SW480 (cell line): Measurements from ENCODE around the gene SVIL.
"Not testable (repeated sequence)": the region's sequence is repeated elsewhere in the genome, so short reads cannot be mapped to it uniquely, and the experiment has no call there.

Source experiments
- DNase-seq: peaks from one replicate; pipeline ENCODE4 v3.0.0-alpha.2; 2016; ENCODE audit warnings: low spot score

Gene SVIL

DNA sequence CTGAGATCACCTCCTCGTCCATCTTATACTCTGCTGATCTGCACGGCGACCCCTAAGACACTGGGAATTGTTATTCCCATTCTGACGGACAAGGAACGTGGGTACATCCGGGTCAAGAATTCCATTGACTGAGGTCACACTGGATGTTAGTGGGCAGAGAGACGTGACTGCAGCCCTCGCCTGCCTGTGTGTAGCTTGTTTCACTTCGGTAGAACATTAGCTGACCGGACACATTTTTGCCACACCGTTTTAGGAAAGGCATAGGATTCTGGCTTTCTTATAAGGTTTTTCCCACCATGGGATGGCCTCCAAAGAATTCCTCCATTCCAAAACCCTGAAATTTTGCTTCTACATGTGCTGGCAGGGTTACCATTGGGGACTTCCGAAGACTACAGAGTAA lies 118.9 kb downstream of the SVIL start:
- DNase-seq, result not testable (repeated sequence)

DNA sequence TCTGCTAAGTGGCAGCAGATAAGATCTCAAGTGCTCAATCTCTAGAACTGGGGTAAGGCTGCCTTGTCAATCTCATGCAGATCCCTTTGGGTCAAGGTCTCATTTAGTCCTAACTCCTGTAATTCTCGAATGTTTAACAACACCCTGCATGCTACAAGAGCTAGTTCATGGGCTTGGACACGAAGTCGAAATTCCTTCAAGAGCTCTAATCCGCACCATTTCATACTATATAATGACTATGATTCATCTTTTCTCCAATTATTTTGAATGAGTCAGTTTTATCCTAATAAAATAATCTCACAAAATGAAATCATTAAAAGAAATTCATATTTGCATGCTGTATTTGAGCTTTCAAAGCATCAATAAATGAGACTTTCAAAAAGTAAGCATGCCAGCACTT lies 119.7 kb downstream of the SVIL start:
- DNase-seq, result not testable (repeated sequence)

DNA sequence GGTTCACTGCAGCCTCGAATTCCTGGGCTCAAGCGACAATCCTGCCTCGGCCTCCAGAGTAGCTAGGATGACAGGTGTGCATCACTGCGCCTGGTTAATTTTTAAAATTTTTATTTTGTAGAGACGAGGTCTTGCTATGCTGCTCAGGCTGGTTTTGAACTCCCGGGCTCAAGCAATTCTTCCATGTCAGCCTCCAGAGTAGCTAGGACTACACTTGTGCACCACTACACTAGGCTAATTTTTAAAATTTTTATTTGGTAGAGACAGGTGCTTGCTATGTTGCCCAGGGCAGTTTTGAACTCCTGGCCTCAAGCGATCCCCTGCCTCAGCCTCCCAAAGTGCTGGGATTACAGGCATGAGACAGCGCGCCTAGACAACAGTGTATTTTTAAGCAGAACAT lies 120.5 kb downstream of the SVIL start:
- no peak for DNase-seq

DNA sequence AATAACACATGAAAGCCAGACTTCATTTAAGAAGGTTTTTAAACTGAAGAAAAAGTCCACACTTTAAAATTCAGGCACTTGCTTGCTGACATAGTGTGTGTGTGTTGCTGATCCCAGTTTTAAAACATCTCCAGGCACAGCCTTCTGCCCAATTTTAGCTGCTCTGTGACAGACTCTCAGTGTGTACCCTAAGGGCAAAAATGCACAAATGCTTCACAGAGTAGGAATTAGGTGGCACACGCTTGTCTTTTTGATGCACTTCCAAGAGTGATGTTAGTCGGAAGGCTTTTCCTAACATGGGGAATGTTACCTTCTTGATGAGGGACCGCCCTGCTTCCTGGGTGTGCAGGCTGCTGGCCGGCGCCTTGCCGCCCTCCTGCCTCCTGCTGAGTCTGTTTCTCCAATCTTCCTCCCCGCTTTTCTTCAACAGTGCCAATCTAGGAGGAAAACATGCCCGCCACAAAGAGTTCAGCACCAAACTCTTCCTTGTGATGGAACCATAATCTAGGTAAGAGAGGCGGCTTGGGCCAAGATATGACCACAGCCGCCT lies 122.3 kb downstream of the SVIL start:
- no peak for DNase-seq

DNA sequence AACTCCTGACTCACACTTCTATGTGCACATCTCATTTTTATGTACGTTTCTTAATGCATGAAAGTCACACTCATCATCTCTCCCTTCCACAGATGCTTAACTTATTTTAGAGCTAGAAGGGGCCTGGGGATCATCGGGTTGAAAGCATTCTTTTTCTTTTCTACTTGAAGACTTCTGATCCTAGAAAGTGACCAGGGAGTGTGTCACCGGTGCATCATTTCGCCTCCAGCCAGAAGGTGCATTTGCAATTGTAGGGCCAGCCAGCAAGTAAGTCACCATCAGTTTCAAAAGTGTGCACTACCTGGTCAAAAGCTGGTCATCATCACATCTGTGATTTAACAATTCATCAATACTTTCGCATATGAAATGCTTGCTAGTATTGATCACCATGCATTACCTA lies 123.0 kb downstream of the SVIL start:
- not testable (repeated sequence) for DNase-seq

DNA sequence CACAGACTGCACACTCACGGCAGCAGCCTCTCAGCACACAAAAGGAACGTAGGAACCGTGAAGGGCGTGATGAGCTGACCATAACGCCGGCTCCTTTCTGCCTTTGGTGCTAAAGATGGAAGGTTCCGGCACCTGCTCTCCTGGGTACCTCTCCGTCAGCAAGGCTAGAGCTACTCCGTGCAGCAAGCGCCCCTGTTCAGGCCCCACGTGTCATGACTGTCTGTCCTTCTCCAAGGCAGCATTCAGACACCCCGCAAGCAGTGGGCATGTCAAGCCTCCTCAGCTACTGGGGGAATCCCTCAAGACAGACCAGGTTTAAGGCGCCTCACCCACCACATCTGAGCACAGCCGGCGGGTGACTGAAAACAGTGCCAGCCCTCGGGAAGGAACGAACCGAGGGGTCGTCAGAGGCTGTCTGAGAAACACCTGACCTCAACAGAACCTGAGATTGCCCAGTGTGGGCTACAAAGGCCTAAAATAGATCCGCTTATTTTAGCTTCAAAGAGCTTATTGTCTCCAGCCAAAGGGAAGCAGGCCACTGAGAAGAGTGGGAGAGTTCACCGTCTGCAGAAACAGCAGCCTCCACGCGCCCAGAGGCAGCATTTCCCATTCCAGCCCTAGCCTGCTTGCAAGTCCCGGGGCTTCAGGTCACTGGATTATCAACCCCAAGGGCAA lies 124.2 kb downstream of the SVIL start:
- not testable (repeated sequence) for DNase-seq

DNA sequence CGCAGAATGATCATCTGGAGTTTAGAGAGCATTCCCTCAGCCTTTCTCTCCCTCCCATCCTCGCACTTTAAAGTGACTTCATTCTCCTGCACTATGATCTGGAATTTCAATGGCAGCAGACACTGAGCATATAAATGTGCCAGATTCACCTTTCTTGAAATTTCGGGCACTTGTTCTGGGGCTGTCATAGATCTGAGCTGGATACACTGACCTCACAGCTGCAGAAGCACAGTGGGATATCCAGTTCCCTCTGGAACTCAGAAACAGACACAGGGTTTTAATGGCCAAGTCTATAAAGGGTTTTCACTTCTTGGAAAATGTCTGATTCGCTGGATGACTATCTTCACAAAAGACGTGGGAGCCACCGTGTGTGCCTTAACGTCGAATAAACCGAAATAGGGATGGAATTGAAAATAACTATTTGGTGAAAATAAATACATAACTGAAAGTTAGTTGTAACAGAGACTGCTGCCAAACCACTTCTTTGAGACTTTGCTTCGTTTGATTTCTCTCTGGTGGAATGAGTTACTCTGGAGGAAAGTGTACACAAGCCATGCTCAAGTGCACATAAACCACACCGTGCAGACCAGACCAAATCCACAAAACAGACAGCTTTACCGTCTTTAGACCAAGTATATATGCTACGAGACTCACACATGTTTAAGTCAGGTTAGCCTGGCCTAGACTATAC lies 126.1 kb downstream of the SVIL start:
- no peak for DNase-seq

DNA sequence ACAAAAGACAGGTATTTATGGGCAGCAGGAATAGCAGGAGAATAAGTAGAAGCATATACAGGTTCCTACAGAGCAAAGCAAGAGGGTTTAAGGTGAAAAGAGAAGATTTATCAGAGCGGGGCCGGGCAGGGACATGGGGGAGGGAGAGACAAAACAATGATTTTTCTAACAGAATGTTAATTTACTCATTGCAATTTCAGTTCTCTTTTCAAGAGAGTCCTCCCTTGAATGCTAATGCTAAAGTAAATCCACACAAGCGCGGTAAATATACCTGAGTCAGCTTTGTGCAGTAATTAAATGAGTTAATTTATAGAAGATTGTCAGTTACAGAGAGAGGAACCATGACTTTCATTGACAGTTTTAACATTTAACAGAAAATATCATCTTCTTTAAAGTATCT lies 127.0 kb downstream of the SVIL start:
- not testable (repeated sequence) for DNase-seq

DNA sequence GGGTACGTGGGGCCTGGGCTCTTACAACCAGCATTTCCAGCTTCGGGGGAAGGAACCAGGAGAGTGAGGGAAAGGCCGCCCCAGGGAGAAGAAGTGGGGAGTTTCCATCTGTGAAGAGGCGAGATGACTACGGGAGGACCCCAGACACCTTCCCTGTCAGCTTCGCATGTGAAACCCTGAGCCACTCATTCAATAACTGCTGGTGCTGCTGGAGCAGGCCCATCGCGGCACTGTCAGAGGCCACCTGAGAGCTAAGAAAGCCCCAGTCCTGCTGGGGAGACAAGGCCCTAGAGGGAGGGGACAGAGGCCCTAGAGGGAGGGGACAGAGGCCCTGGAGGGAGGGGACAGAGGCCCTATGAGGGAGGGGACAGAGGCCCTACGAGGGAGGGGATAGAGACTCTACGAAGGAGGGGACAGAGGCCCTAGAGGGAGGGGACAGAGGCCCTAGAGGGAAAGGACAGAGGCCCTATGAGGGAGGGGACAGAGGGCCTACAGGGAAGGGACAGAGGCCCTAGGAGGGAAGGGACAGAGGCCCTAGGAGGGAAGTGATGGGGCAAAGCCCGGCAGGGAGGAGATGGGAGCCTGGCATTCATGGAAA lies 128.3 kb downstream of the SVIL start:
- DNase-seq, result not testable (repeated sequence)

DNA sequence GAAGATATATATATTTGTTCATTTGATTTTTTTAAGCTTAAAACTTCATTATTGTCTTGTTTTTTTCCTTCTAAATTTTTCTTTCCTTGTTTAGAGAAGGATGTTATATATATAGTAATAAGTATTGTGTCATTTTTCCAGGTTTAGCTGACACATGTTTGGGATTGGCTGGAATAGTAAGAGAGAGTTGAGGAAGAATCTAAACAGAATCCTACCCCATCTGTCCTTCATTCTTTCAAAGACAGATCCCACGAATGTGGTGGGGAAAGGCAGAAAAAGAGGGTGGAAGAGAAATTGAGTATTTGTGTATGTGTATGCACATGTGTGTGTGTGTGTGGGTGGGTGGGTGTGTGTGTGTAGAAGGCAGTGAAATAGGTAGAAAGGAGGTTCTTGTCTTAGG lies 132.4 kb downstream of the SVIL start:
- no peak for DNase-seq

DNA sequence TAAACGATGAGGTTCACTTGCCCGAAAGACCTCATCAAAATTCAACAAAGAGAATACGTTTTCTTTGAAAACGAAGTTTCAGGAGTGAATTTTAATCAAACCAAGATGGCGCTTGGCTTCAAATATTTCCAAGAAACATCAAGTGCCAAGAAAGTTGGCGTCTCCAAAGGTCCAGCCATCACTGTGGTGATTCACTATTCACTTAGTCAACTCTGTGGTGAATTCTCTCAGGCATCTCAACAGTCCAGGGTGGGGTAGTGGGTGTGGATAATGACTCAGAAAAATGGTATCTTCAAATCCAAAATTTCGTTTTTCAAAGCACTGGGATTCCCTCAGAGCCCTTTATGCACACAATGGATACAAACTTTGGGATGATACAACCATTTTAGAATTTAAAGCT lies 133.1 kb downstream of the SVIL start:
- peak; percentile 59 for DNase-seq

DNA sequence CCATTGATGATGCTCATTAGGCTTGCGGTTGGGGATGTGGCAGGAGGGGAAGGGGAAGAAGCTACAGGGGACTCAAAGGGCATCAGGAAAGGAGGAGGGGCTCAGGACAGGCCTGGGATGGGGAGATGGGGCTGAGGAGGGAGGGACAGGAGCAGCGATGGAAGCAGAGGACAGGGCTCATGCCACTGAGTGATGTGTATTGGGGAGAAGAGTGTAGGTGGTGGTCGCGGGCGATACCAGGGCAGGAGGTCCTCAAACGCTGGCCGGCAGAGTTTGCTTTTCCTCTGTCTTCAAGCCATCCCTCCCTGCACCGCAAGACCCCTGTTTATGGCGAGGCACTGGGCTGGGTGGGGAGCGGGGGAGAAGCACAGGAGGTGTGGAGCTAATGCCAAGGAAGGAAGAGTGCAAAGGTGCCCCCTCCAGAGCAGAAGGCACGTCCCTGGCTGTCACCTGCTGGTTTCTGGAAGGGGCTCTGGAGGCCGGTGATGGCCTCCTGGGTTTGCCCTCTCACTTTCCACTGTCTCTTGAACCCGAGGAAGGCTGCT lies 134.7 kb downstream of the SVIL start:
- DNase-seq, result no peak

DNA sequence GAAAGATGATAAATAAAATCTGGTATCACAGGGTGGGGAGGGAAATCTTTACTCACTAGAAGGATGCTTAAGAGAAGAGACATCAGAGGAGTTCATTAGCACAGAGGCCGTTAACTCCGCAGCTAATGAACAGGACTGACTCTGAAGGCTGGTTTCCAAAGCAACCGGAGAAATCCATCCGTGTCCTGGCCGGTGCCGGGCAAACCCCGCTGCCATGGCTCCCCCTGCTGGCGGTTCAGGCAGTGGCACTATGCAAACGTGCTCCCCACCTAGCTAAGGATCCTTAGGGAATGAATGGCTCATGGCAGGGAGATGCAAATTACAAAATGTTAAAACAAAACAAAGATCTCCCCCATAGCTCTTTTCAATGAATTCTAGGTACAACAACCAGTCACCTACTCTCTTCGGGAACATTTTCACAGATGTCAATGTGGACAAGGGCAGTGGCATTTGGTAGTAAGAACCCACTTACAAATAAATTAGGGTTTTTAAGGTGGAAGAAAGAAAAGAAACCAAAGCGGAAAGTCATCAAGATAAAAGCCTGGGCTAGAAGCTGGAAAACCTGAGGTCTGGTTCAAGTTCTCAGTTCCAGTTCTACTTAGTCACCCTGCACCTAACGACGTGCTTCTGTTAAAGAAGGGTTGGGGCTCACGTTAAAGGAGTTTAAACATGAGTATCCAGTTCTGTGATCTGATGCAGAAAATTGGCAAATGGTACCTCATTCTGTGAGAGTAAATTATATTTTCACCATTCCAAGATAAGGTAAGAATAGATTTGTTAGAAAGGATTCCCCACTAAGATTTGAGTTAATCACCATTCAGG lies 138.2 kb downstream of the SVIL start:
- peak; percentile 44 for DNase-seq

DNA sequence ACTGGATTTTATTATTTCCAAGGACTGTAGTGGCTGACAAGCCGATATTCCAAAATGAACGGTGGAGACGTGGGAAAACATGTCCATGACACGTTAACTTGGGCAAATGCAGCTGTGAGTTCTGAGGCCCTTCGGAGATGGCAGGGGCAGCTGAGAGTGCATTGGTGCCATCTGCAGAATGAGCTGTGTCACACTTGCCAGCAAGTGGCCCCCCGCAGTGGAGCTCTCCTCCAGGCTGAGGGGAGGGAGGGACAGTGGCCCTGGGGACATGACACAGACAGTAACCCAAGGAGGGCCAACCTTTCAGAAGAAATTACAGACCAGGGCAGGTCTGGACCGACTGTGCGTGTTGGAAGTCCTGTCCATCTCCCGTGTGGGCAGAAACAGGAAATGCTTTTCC lies 139.4 kb downstream of the SVIL start:
- no peak for DNase-seq

DNA sequence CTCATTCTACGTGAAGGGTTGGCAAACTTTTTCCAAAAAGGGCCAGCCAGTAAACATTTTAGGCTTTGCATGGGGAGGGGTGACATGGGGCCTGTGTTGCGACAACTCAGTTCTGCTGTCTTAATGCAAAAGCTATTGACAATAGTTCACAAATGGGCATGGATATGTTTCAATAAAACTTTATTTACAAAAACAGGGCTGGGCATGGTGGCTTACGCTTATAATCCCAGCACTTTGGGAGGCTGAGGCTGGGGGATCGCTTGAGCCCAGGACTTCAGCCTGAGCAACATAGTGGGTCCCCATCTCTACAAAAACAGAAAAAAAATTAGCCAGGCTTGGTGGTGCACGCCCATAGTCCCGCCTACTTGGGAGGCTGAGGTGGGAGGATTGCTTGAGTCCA lies 141.1 kb downstream of the SVIL start:
- no peak for DNase-seq

DNA sequence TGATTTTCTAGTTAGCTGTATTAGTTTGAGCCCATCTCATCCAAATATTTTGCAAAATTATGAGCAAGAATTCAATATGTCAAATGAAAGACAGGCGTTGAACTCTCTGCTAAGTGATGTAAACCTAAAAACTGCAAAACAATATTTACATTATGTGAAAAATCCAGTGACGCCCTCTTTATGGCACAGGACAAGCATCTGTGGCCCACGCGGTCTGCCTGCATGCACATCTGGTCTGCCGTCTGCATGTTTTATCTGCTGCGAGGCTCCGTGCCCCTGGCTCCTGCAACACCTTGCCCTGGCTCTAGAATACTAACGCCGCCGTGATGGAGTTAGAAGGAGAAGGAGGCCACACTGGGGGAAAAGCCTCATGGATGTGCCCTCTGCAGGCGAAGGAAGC lies 142.0 kb downstream of the SVIL start:
- no peak for DNase-seq

DNA sequence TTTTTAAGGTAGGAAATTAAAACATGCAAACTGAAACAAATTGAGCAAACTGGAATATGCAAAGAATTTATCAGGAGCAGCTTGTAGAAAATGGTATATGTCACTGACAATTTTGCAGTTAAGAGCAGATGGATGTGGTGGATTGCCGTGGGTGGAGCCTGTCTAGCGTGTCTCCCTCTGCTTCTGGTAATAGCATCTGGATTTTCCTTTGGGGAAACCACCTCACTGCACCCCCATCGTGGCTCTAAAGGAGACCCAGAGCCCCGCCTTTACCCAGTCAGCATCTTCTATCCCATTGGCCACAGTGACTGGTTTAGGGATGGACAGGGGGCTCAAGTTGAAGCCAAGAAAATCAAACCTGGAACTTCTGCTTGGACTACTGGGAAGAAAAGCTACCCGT lies 142.9 kb downstream of the SVIL start:
- DNase-seq, result no peak

DNA sequence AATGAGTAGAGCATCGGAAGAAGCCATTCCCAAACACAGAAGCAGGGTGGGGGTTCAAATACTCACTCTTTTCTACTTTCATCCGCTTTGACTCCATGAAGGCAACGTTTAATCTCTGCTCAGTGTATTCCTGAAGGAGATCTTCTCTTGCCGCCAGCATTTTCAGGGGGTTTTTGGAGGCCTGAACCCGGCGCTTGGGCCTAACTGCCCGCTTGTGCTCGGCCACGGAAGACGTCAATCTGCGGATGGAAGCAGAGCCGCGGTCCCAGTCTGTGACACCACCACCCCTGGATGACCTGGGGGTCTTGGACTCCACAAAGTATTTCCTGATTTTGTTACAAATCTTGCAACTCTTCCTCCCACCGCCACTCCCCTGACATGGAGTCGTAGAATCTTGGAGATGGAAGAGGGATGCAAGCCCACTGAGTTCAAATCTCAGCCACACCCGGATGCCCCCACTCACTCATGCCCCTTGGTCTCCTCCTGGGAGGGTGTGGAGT lies 143.9 kb downstream of the SVIL start:
- DNase-seq, result not testable (repeated sequence)

DNA sequence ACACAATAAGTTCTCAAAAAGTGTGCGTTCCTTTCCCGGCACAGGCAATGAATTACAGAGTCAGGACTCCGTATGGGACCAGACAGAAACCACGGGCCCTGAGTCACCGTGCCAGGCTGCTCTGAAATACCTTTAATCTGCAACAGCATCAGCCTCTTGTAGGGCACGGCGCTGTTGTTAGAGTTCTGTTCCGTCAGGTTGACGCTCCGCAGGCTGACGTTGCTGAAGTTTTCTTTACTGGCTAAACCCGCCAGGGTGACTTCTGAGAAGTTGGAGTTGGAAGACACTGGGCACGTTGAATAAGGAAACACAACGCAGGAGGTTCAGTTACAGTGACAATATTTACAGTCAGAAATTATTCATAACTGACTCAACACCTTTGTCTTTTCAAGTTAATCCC lies 146.3 kb downstream of the SVIL start:
- DNase-seq, result not testable (repeated sequence)

DNA sequence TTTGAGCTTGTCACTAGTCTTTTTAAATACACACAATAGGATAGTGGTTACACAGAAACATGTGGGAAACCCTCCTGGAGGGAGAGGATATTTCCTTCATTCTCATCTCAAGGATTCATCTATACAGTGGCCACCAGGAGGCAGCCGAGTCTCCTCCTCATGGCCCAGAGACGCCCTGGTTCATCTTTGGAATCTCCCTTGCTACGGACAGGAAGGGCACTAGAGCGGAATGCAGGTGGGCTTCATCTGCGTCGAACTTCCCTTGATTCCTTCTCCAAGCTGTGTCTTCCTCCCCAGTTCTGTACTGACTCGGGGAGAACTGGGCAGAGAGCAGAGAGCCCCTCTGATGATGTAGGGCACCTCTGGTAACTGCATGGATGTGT lies 146.9 kb downstream of the SVIL start:
- DNase-seq, result not testable (repeated sequence)

DNA sequence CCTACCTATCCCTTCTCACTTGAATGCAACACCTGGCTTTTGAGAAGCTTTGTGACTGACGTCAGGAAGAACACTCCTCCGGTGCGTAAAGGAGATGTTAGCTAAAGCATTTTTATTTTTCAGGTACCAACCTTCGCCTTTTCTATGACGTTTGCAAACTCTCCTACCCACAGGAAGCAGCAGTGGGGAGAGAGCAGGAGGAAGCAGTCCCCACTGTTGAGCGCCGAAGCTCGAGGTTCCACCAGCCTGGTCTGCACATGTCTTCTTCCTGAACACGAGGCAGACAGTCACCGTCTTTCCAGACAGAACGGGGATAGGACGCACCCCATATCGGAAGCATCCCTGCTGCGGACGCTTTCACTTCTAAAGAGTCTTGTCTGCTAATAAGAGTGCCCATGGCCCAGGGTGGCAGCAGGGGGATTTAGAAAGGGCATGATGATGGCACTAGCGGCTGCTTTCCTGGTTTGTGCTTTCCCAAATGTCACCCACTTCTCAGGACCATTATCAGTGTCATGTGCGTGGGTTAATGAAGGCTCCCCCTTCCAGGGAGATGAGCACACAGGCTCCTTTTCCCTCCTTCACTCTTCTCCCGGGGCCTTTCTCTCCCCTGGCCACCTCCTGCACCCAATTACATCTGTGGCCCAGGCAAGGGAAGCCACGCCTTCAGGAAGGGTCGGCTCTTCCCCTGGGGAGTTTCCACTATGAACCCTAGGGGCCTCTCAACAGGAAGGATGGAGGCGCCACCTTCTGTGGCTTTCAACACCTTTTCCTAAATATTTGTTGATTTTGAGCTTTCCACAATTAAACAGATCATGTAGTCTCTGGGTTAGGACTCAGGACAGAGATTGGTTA lies 147.5 kb downstream of the SVIL start:
- not testable (repeated sequence) for DNase-seq
